Stomach (tissue), 4 donors: ENCODE measurements around the gene TOR1A.

Source experiments
- CTCF ChIP-seq, 7 experiments: fragments of 450-650 bp in 4 of 7; fragments of 200-600 bp in 3 of 7; sonication (generic) in 3 of 7; IDR thresholded peaks; one replicate each; pipeline ENCODE4 v1.5.1; 2016 to 2019; ENCODE audit warnings: antibody characterized with exemption in 7 of 7, control low read depth in 2 of 7, mild to moderate bottlenecking in 1 of 7
- EP300 ChIP-seq: sonication (generic); formaldehyde crosslinking; IDR thresholded peaks from one replicate; pipeline ENCODE4 v1.6.1; 2017; ENCODE audit warnings: antibody characterized with exemption
- POLR2A ChIP-seq, 4 donors: fragments of 450-650 bp; IDR thresholded peaks; one replicate each; pipeline ENCODE4 v1.6.1; 2016; ENCODE audit warnings: antibody characterized with exemption in 4 of 4, control low read depth in 2 of 4, mild to moderate bottlenecking in 1 of 4, moderate library complexity in 1 of 4
- POLR2AphosphoS5 ChIP-seq, 3 donors: sonication (generic); formaldehyde crosslinking; IDR thresholded peaks; one replicate each; pipeline ENCODE4 v1.6.1; 2016; ENCODE audit warnings: antibody characterized with exemption in 3 of 3

- TF ChIP-seq POLR2AphosphoS5 (IDR thresholded peaks at IDR 0.05) (no peak), CTCF (IDR thresholded peaks at IDR 0.05) (no peak), POLR2A (IDR thresholded peaks at IDR 0.05) (no peak), EP300 (no peak)
These were observed 4.1 kb upstream of the TOR1A start for GRCh38 chr9:129828051-129828450.
